Measurements from ENCODE around the gene COL18A1. TPM values are rescaled to one million over a fixed set of nuclear protein-coding genes. Genes with fewer than 3 reads are reported as not detected.
A peak's percentile ranks its signal among the peaks of the same experiment; 100 is the strongest.

COL18A1 gene
- total and polyA plus RNA-seq, 9 of the 15 experiments (the other 6 are each of a cell fraction or from before 2014, with no cell fraction given) = 0.14 to 16.4 (median 2.0) TPM

- TF ChIP-seq CBX2 (IDR thresholded peaks at IDR 0.05; ENCODE audit: insufficient read depth, low read length, poor library complexity, severe bottlenecking) (no peak), ZNF175 (CRISPR knock-in tag; IDR thresholded peaks at IDR 0.05; ENCODE audit: low read depth) (no peak), CC2D1A (IDR thresholded peaks at IDR 0.05) (no peak), TCF15 (CRISPR knock-in tag; IDR thresholded peaks at IDR 0.05) (no peak), ZBTB12 (CRISPR knock-in tag; IDR thresholded peaks at IDR 0.05) (peak; percentile 88), ZNF253 (CRISPR knock-in tag; conservative IDR thresholded peaks at IDR 0.05) (no peak), ZBTB49 (CRISPR knock-in tag; IDR thresholded peaks at IDR 0.05; ENCODE audit: borderline replicate concordance) (no peak), BMI1 (IDR thresholded peaks at IDR 0.05; ENCODE audit: low read length) (no peak), NONO (IDR thresholded peaks at IDR 0.05; ENCODE audit: low read depth in 2 of 2, low read length in 1 of 2) (no peak), POLR2B (IDR thresholded peaks at IDR 0.05; ENCODE audit: low read depth, partially characterized antibody) (no peak), KAT8 (IDR thresholded peaks at IDR 0.05; ENCODE audit: low read depth) (no peak), ZBTB2 (IDR thresholded peaks at IDR 0.05) (peak; percentile 74; the same call in 1 of the 2 replicates), SMARCA5 (IDR thresholded peaks at IDR 0.05) (no peak), DPF2 (IDR thresholded peaks at IDR 0.05) (no peak), SMARCA4 (IDR thresholded peaks at IDR 0.05) (no peak), TRIM25 (IDR thresholded peaks at IDR 0.05; ENCODE audit: borderline replicate concordance) (no peak), MYC (IDR thresholded peaks at IDR 0.05; ENCODE audit: low read depth, low read length) (peak; percentile 99), MYC (CRISPR knock-in tag; IDR thresholded peaks at IDR 0.05; ENCODE audit: borderline replicate concordance, low read depth) (peak; percentile 79; the same call in 1 of the 2 replicates), RBFOX2 (IDR thresholded peaks at IDR 0.05; ENCODE audit: low read depth, low read length) (peak; percentile 80), FOXA3 (CRISPR knock-in tag; conservative IDR thresholded peaks at IDR 0.05 in 1 of 2, IDR thresholded peaks at IDR 0.05 in 1 of 2) (0 out of 4 replicates have a peak, but pooled peaks of 1 of the 2 experiments have one; percentile 34), MAFK (IDR thresholded peaks at IDR 0.05; ENCODE audit: low read length) (no peak), PPARD (CRISPR knock-in tag; IDR thresholded peaks at IDR 0.05) (no peak)
Observed at GRCh38 chr21:45541221-45542039, 136.5 kb downstream of the COL18A1 start (continued).
